ENCODE results near the gene ATR.

DNA sequence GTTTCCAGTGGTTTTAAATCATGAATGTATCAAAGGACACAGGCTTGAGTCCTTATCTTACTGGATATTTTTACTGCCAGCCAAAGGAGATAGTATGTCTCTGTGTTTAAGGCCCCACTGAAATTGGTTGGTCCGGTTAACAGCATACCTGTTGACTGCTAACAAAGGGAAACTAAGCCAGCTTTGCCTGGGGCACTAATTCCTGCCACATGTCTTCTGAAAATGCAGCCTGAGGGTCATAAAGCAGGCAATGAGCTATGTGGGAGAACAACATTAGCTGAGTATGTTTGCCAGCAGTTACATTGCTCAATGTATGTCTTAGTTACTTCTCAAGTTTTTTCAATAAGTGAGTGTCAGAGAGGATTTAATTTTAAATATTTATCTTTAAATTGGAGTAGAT, 30.1 kb upstream of the ATR start:
- TF ChIP-seq, protein P1, sequence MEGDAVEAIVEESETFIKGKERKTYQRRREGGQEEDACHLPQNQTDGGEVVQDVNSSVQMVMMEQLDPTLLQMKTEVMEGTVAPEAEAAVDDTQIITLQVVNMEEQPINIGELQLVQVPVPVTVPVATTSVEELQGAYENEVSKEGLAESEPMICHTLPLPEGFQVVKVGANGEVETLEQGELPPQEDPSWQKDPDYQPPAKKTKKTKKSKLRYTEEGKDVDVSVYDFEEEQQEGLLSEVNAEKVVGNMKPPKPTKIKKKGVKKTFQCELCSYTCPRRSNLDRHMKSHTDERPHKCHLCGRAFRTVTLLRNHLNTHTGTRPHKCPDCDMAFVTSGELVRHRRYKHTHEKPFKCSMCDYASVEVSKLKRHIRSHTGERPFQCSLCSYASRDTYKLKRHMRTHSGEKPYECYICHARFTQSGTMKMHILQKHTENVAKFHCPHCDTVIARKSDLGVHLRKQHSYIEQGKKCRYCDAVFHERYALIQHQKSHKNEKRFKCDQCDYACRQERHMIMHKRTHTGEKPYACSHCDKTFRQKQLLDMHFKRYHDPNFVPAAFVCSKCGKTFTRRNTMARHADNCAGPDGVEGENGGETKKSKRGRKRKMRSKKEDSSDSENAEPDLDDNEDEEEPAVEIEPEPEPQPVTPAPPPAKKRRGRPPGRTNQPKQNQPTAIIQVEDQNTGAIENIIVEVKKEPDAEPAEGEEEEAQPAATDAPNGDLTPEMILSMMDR (optimal IDR thresholded peaks at IDR 0.05 in 1 of 3, IDR thresholded peaks at IDR 0.05 in 1 of 3, conservative IDR thresholded peaks at IDR 0.05 in 1 of 3; ENCODE audit: extremely low read depth in 1 of 3, insufficient read depth in 2 of 3, low read length in 3 of 3), result no peak
- TF ChIP-seq EZH2 (IDR thresholded peaks at IDR 0.05; ENCODE audit: low read length), result no peak
